IMR-90 (cell line): Measurements from ENCODE around the gene FAM241A. TPM values are rescaled to one million over a fixed set of nuclear protein-coding genes. Genes with fewer than 3 reads are reported as not detected.

ENCODE experiments used
- ATAC-seq: fragments of 200-7000 bp; cut with Tn5 transposase; 2 replicates; pipeline ENCODE4 v1.9.1; 2020; ENCODE audit warnings: low read depth, mild to moderate bottlenecking, moderate library complexity
- BruUV-seq: library from RNA; stranded (reverse); fragments of 400-500 nt; replicated peaks from 2 replicates; lab custom pipeline; 2021; lab: Mats Ljungman, UMichigan
- CTCF ChIA-PET: fragments of 300-600 bp; formaldehyde crosslinking; extraction: SDS; loops from one replicate; lab custom pipeline; 2021; ENCODE audit warnings: antibody characterized with exemption; lab: Yijun Ruan, JAX
- POLR2A ChIA-PET: fragments of 300-600 bp; sonication (Branson Sonifier 250); formaldehyde crosslinking; loops from one replicate; lab custom pipeline; 2022; ENCODE audit warnings: antibody characterized with exemption; ENCODE audit not compliant: unreplicated experiment; lab: Charles Lee
- DNase-seq: peaks from one replicate; pipeline ENCODE4 v3.0.0; 2013
- H2AFZ ChIP-seq: replicated peaks from 2 replicates; pipeline ENCODE3; 2013; ENCODE audit warnings: low read length, mild to moderate bottlenecking; ENCODE audit not compliant: poor library complexity
- H2AK5ac ChIP-seq: 2 replicates; pipeline ENCODE4 v1.6.1; 2013; ENCODE audit warnings: low read depth, low read length, inconsistent platforms
- H2AK9ac ChIP-seq: replicated peaks from 2 replicates; pipeline ENCODE3; 2013; ENCODE audit warnings: mild to moderate bottlenecking, low read depth, low read length, moderate library complexity; ENCODE audit not compliant: poor library complexity
- H2BK120ac ChIP-seq: 2 replicates; pipeline ENCODE4 v1.6.1; 2013; ENCODE audit warnings: low read depth, low read length, inconsistent platforms
- H2BK15ac ChIP-seq: 3 replicates; pipeline ENCODE4 v1.6.1; 2013; ENCODE audit warnings: low read depth, low read length, inconsistent platforms
- H2BK20ac ChIP-seq: 2 replicates; pipeline ENCODE4 v1.6.1; 2013; ENCODE audit warnings: low read depth, mild to moderate bottlenecking, inconsistent platforms, low read length, moderate library complexity
- H2BK5ac ChIP-seq: 2 replicates; pipeline ENCODE4 v1.6.1; 2013; ENCODE audit warnings: mild to moderate bottlenecking, low read depth, low read length, inconsistent platforms; ENCODE audit not compliant: poor library complexity, severe bottlenecking
- H3K14ac ChIP-seq: replicated peaks from 2 replicates; pipeline ENCODE4 v1.6.1; 2013; ENCODE audit warnings: low read depth, low read length, inconsistent platforms
- H3K18ac ChIP-seq: 2 replicates; pipeline ENCODE4 v1.6.1; 2013; ENCODE audit warnings: low read depth, low read length, control low read depth
- H3K23ac ChIP-seq: 2 replicates; pipeline ENCODE4 v1.6.1; 2013; ENCODE audit warnings: low read depth, low read length, inconsistent platforms
- H3K27ac ChIP-seq: 2 replicates; pipeline ENCODE4 v1.5.1; 2013; ENCODE audit warnings: mild to moderate bottlenecking, control low read depth, low read length; ENCODE audit not compliant: insufficient read depth
- H3K27me3 ChIP-seq: 2 replicates; pipeline ENCODE4 v1.6.1; 2013; ENCODE audit warnings: low read length; ENCODE audit not compliant: control insufficient read depth, insufficient read depth
- H3K36me3 ChIP-seq: 2 replicates; pipeline ENCODE4 v1.6.1; 2013; ENCODE audit warnings: low read length, mixed read lengths; ENCODE audit not compliant: control insufficient read depth, insufficient read depth
- H3K4ac ChIP-seq: 2 replicates; pipeline ENCODE4 v1.6.1; 2013; ENCODE audit warnings: low read depth, low read length, inconsistent platforms
- H3K4me1 ChIP-seq: 2 replicates; pipeline ENCODE4 v1.6.1; 2013; ENCODE audit warnings: low read length, mixed read lengths; ENCODE audit not compliant: control insufficient read depth, insufficient read depth
- H3K4me2 ChIP-seq: 2 replicates; pipeline ENCODE4 v1.6.1; 2013; ENCODE audit warnings: low read depth, mild to moderate bottlenecking, control low read depth, low read length, moderate library complexity
- H3K4me3 ChIP-seq: 2 replicates; pipeline ENCODE4 v1.5.1; 2013; ENCODE audit warnings: low read depth, mild to moderate bottlenecking, control low read depth, low read length, moderate library complexity; ENCODE audit not compliant: insufficient read depth
- H3K56ac ChIP-seq: 2 replicates; pipeline ENCODE4 v1.6.1; 2013; ENCODE audit warnings: low read length, inconsistent platforms; ENCODE audit not compliant: insufficient read depth; ENCODE audit errors: extremely low read depth
- H3K79me1 ChIP-seq, 2 experiments: 2 replicates each; pipeline ENCODE4 v1.6.1; 2013; ENCODE audit warnings: low read length in 2 of 2, inconsistent platforms in 1 of 2, low read depth in 1 of 2
- H3K9ac ChIP-seq: 2 replicates; pipeline ENCODE4 v1.6.1; 2013; ENCODE audit warnings: low read depth, low read length, control low read depth
- H3K9me1 ChIP-seq: 2 replicates; pipeline ENCODE4 v1.6.1; 2013; ENCODE audit warnings: low read length, inconsistent platforms; ENCODE audit not compliant: insufficient read depth
- H3K9me3 ChIP-seq: 2 replicates; pipeline ENCODE4 v1.6.1; 2013; ENCODE audit warnings: low read length; ENCODE audit not compliant: control insufficient read depth, insufficient read depth
- H4K20me1 ChIP-seq: 2 replicates; pipeline ENCODE4 v1.6.1; 2013; ENCODE audit warnings: low read length, inconsistent platforms; ENCODE audit not compliant: insufficient read depth
- H4K5ac ChIP-seq: 2 replicates; pipeline ENCODE4 v1.6.1; 2013; ENCODE audit warnings: mild to moderate bottlenecking, low read depth, low read length, control low read depth
- H4K8ac ChIP-seq, 2 experiments: 2 replicates each; pipeline ENCODE4 v1.6.1; 2013; ENCODE audit warnings: low read depth in 2 of 2, low read length in 2 of 2, control low read depth in 1 of 2, inconsistent platforms in 1 of 2
- H4K91ac ChIP-seq: 2 replicates; pipeline ENCODE4 v1.6.1; 2013; ENCODE audit warnings: low read depth, low read length, inconsistent platforms; ENCODE audit not compliant: insufficient read depth
- BHLHE40 ChIP-seq: fragments of 150-350 bp; IDR thresholded peaks from 2 replicates; pipeline ENCODE4 v1.6.1; 2016; ENCODE audit warnings: mild to moderate bottlenecking, low read depth, low read length
- CEBPB ChIP-seq: IDR thresholded peaks from 2 replicates; pipeline ENCODE4 v1.6.1; 2012; ENCODE audit warnings: low read depth, low read length, improper control_type of control experiment
- CHD1 ChIP-seq: IDR thresholded peaks from 2 replicates; pipeline ENCODE4 v1.6.1; 2012; ENCODE audit warnings: low read depth, low read length, improper control_type of control experiment
- CTCF ChIP-seq: conservative IDR thresholded peaks from 2 replicates; pipeline ENCODE4 v1.5.1; 2012; ENCODE audit warnings: mild to moderate bottlenecking, low read depth, low read length, improper control_type of control experiment
- ELK1 ChIP-seq: fragments of 150-350 bp; IDR thresholded peaks from 2 replicates; pipeline ENCODE4 v1.6.1; 2016; ENCODE audit warnings: low read depth, mild to moderate bottlenecking, low read length, moderate library complexity, borderline replicate concordance
- FOS ChIP-seq: fragments of 150-350 bp; IDR thresholded peaks from 2 replicates; pipeline ENCODE4 v1.6.1; 2016; ENCODE audit warnings: low read depth, low read length
- MAFK ChIP-seq: IDR thresholded peaks from 2 replicates; pipeline ENCODE4 v1.6.1; 2012; ENCODE audit warnings: low read depth, low read length, improper control_type of control experiment
- MAZ ChIP-seq: IDR thresholded peaks from 2 replicates; pipeline ENCODE4 v1.6.1; 2012; ENCODE audit warnings: low read depth, mild to moderate bottlenecking, low read length, improper control_type of control experiment, moderate library complexity, borderline replicate concordance
- MXI1 ChIP-seq: IDR thresholded peaks from 2 replicates; pipeline ENCODE4 v1.6.1; 2012; ENCODE audit warnings: low read depth, mild to moderate bottlenecking, low read length, moderate library complexity, borderline replicate concordance
- NFE2L2 ChIP-seq: fragments of 150-350 bp; IDR thresholded peaks from 2 replicates; pipeline ENCODE4 v1.6.1; 2016; ENCODE audit warnings: low read depth, mild to moderate bottlenecking, low read length
- POLR2A ChIP-seq: IDR thresholded peaks from 2 replicates; pipeline ENCODE4 v1.6.1; 2012; ENCODE audit warnings: mild to moderate bottlenecking, low read depth, low read length
- RAD21 ChIP-seq: IDR thresholded peaks from 2 replicates; pipeline ENCODE4 v1.6.1; 2012; ENCODE audit warnings: low read length, improper control_type of control experiment
- RCOR1 ChIP-seq: IDR thresholded peaks from 2 replicates; pipeline ENCODE4 v1.6.1; 2012; ENCODE audit warnings: mild to moderate bottlenecking, low read length, improper control_type of control experiment; ENCODE audit not compliant: insufficient replicate concordance
- RFX5 ChIP-seq: IDR thresholded peaks from 2 replicates; pipeline ENCODE4 v1.8.0; 2012; ENCODE audit warnings: low read depth, mild to moderate bottlenecking, low read length, moderate library complexity
- SMC3 ChIP-seq: fragments of 150-350 bp; IDR thresholded peaks from 2 replicates; pipeline ENCODE4 v1.6.1; 2016; ENCODE audit warnings: low read depth, mild to moderate bottlenecking, antibody characterized with exemption, low read length, moderate library complexity
- USF2 ChIP-seq: fragments of 150-350 bp; IDR thresholded peaks from 2 replicates; pipeline ENCODE4 v1.6.1; 2017; ENCODE audit warnings: mild to moderate bottlenecking, antibody characterized with exemption, low read length, low read depth
- WGBS, 2 experiments: methylation state at CpG; one replicate each; pipeline versions ENCODE4 v1.1.5 to v1.1.7; 2013; ENCODE audit warnings: missing lambda C conversion rate in 2 of 2; ENCODE audit not compliant: insufficient read length in 1 of 2; ENCODE audit errors: extremely low coverage in 2 of 2; 5-methylcytosine and 5-hydroxymethylcytosine counted together
- dilution Hi-C: fragments of 300-500 bp; cut with HindIII; formaldehyde crosslinking; loops from one replicate; pipeline ENCODE4 v1.14.3; 2018; ENCODE audit warnings: low sequenced_read_pairs; ENCODE audit not compliant: unreplicated experiment
- in situ Hi-C: fragments of 300-500 bp; cut with MboI; formaldehyde crosslinking; loops from 3 replicates; pipeline ENCODE4 v1.14.3; 2019; ENCODE audit warnings: low sequenced_read_pairs, inconsistent platforms, mixed read lengths
- intact Hi-C: fragments of 100-400 bp; cut with micrococcal nuclease; formaldehyde crosslinking; loops from 2 replicates; pipeline ENCODE4 v1.10.0; 2022
- polyA plus RNA-seq, 3 experiments: library from polyadenylated mRNA; depleted of rRNA; stranded (reverse); fragments of >200 nt; gene quantifications; 2 replicates each; pipeline ENCODE4 v1.2.3, GENCODE V29; 2012; ENCODE audit warnings: low replicate concordance in 1 of 3
- total RNA-seq: library from RNA; depleted of rRNA; stranded (reverse); fragments of >200 nt; gene quantifications from 2 replicates; pipeline ENCODE4 v1.2.3, GENCODE V29; 2012

FAM241A gene
- total and polyA plus RNA-seq, 2 of the 4 experiments (the other 2 are of a cell fraction) = under 0.01 to 0.24 TPM

GRCh38 chr4:112219826-112220366 is 74.6 kb downstream of the FAM241A start:
- peak overlapping the region; percentile 38 for H2AFZ ChIP-seq
- no peak overlapping the region for H4K91ac ChIP-seq
- no peak overlapping the region for H2BK120ac ChIP-seq
- no peaks in the 10 kb centered on the region for H3K27me3 ChIP-seq
- H3K23ac ChIP-seq = no peak overlapping the region
- H4K8ac ChIP-seq = no peak overlapping the region
- intact Hi-C loops (no loop called here), dilution Hi-C loops (no loop called here), in situ Hi-C loops (no loop called here)
- CTCF ChIA-PET = interaction anchor here (0.6 kb wide), 1 partner anchor 299 kb away, joined by 5 read pairs; no protein-coding TSS in a partner anchor
- no peak overlapping the region for H3K27ac ChIP-seq
- POLR2A ChIA-PET = no interaction called here
- H3K79me1 ChIP-seq = no peaks in the 10 kb centered on the region
- no peak overlapping the region for H2BK20ac ChIP-seq
- no peaks in the 10 kb centered on the region for H3K9me3 ChIP-seq
- H2BK5ac ChIP-seq = no peak overlapping the region
- no peaks in the 10 kb centered on the region for H4K20me1 ChIP-seq
- H2AK5ac ChIP-seq = no peak overlapping the region
- no peak overlapping the region for H3K18ac ChIP-seq
- H2BK15ac ChIP-seq = no peak overlapping the region
- H3K14ac ChIP-seq = no peak overlapping the region
- H3K36me3 ChIP-seq = no peaks in the 10 kb centered on the region
- no peaks in the 10 kb centered on the region for H3K4me1 ChIP-seq
- H3K4ac ChIP-seq = no peak overlapping the region
- ATAC-seq (no peak), DNase-seq (no peak)
- no peak overlapping the region for H3K4me2 ChIP-seq
- H3K56ac ChIP-seq = no peak overlapping the region
- BruUV-seq = no TSS peak
- 93% methylated on average over 7 of the region's 7 CpGs; no CpG with 5 or more reads in 1 of the 2 experiments for WGBS, 2 experiments
- H3K9me1 ChIP-seq = no peaks in the 10 kb centered on the region
- no peak overlapping the region for H3K9ac ChIP-seq
- no peak overlapping the region for H3K4me3 ChIP-seq
- H4K5ac ChIP-seq = no peak overlapping the region
- TF ChIP-seq CTCF (no peak), ELK1 (no peak), USF2 (no peak), CEBPB (no peak), CHD1 (no peak), RCOR1 (no peak), SMC3 (no peak), MAZ (no peak), POLR2A (no peak), MXI1 (no peak), RAD21 (no peak), NFE2L2 (no peak), FOS (no peak), BHLHE40 (no peak), MAFK (no peak), RFX5 (no peak)
- no peak overlapping the region for H2AK9ac ChIP-seq
